Mesenchymal stem cell (in vitro differentiated cells and primary cell): ENCODE measurements around the gene PPP1R13L.
A peak's percentile ranks its signal among the peaks of the same experiment; 100 is the strongest.

Experiments used
- DNase-seq: peaks from one replicate; pipeline ENCODE4 v3.0.0-alpha.2; 2013
- H2AFZ ChIP-seq: one replicate; pipeline ENCODE4 v1.6.1; 2013; ENCODE audit warnings: low read depth, mild to moderate bottlenecking, control low read depth, inconsistent platforms, low read length, moderate library complexity
- H2AK5ac ChIP-seq: 2 replicates; pipeline ENCODE4 v1.6.1; 2013; ENCODE audit warnings: low read length, moderate library complexity, mild to moderate bottlenecking, inconsistent platforms; ENCODE audit not compliant: severe bottlenecking
- H2BK120ac ChIP-seq: one replicate; pipeline ENCODE4 v1.6.1; 2013; ENCODE audit warnings: low read depth, mild to moderate bottlenecking, inconsistent platforms, low read length, moderate library complexity
- H2BK12ac ChIP-seq, 2 experiments: one replicate each; pipeline ENCODE4 v1.6.1; 2013; ENCODE audit warnings: inconsistent platforms in 2 of 2, low read length in 2 of 2, mild to moderate bottlenecking in 2 of 2, moderate library complexity in 2 of 2, control low read depth in 1 of 2
- H2BK15ac ChIP-seq: one replicate; pipeline ENCODE4 v1.6.1; 2013; ENCODE audit warnings: mild to moderate bottlenecking, low read depth, inconsistent platforms; ENCODE audit not compliant: poor library complexity, severe bottlenecking
- H2BK5ac ChIP-seq: 2 replicates; pipeline ENCODE4 v1.6.1; 2013; ENCODE audit warnings: low read depth, mild to moderate bottlenecking, low read length, control low read depth, inconsistent platforms; ENCODE audit not compliant: poor library complexity, severe bottlenecking
- H3K14ac ChIP-seq, 2 experiments: one replicate each; pipeline ENCODE4 v1.6.1; 2013; ENCODE audit warnings: inconsistent platforms in 2 of 2, low read length in 2 of 2, control low read depth in 1 of 2, mild to moderate bottlenecking in 1 of 2, moderate library complexity in 1 of 2
- H3K18ac ChIP-seq, 2 experiments: one replicate each; pipeline ENCODE4 v1.6.1; 2013; ENCODE audit warnings: inconsistent platforms in 2 of 2, low read length in 2 of 2, control low read depth in 1 of 2, low read depth in 1 of 2, mild to moderate bottlenecking in 1 of 2
- H3K23ac ChIP-seq, 2 experiments: one replicate each; pipeline ENCODE4 v1.6.1; 2013; ENCODE audit warnings: inconsistent platforms in 2 of 2, low read length in 2 of 2, mild to moderate bottlenecking in 2 of 2, moderate library complexity in 2 of 2, control low read depth in 1 of 2
- H3K27ac ChIP-seq: 2 replicates; pipeline ENCODE4 v1.5.1; 2013; ENCODE audit warnings: mild to moderate bottlenecking, moderate library complexity, low read length, control low read depth, inconsistent platforms; ENCODE audit not compliant: poor library complexity, severe bottlenecking
- H3K27me3 ChIP-seq, 2 experiments: 2 replicates each; pipeline versions ENCODE4 v1.6.1 to v1.7.0; 2013; ENCODE audit warnings: low read length in 2 of 2, mild to moderate bottlenecking in 2 of 2, moderate library complexity in 2 of 2, control low read depth in 1 of 2, inconsistent platforms in 1 of 2; ENCODE audit not compliant: control insufficient read depth in 1 of 2, insufficient read depth in 1 of 2
- H3K36me3 ChIP-seq, 2 experiments: 2 replicates each; pipeline versions ENCODE4 v1.6.1 to v1.7.0; 2013; ENCODE audit warnings: low read length in 2 of 2, control low read depth in 1 of 2, inconsistent platforms in 1 of 2, low read depth in 1 of 2, mild to moderate bottlenecking in 1 of 2; ENCODE audit not compliant: insufficient read depth in 2 of 2, control insufficient read depth in 1 of 2
- H3K4ac ChIP-seq, 2 experiments: one replicate each; pipeline ENCODE4 v1.6.1; 2013; ENCODE audit warnings: inconsistent platforms in 2 of 2, low read length in 2 of 2, mild to moderate bottlenecking in 2 of 2, moderate library complexity in 2 of 2, control low read depth in 1 of 2, low read depth in 1 of 2
- H3K4me1 ChIP-seq: 2 replicates; pipeline ENCODE4 v1.6.1; 2013; ENCODE audit warnings: low read depth, low read length, control low read depth; ENCODE audit not compliant: control insufficient read depth, insufficient read depth
- H3K4me2 ChIP-seq: 2 replicates; pipeline ENCODE4 v1.6.1; 2013; ENCODE audit warnings: low read length, mild to moderate bottlenecking, inconsistent platforms; ENCODE audit not compliant: poor library complexity, severe bottlenecking
- H3K4me3 ChIP-seq, 2 experiments: 2 replicates each; pipeline versions ENCODE4 v1.5.1 to v1.7.0; 2013; ENCODE audit warnings: low read length in 2 of 2, mild to moderate bottlenecking in 2 of 2, control low read depth in 1 of 2, low read depth in 1 of 2; ENCODE audit not compliant: insufficient read depth in 1 of 2
- H3K79me1 ChIP-seq: replicated peaks from 2 replicates; pipeline ENCODE4 v1.6.1; 2013; ENCODE audit warnings: mild to moderate bottlenecking, control low read depth, low read length, inconsistent platforms; ENCODE audit not compliant: poor library complexity, severe bottlenecking
- H3K9ac ChIP-seq: 2 replicates; pipeline ENCODE4 v1.7.0; 2013; ENCODE audit warnings: mild to moderate bottlenecking, low read length, moderate library complexity
- H3K9me3 ChIP-seq: 2 replicates; pipeline ENCODE4 v1.7.0; 2013; ENCODE audit warnings: mild to moderate bottlenecking, low read length; ENCODE audit not compliant: control insufficient read depth
- H4K8ac ChIP-seq: one replicate; pipeline ENCODE4 v1.6.1; 2013; ENCODE audit warnings: inconsistent platforms, mild to moderate bottlenecking, low read length, moderate library complexity
- H4K91ac ChIP-seq: one replicate; pipeline ENCODE4 v1.6.1; 2013; ENCODE audit warnings: mild to moderate bottlenecking, low read length, inconsistent platforms
- WGBS: methylation state at CpG from one replicate; pipeline ENCODE4 v1.1.7; 2013; ENCODE audit warnings: mixed read lengths; 5-methylcytosine and 5-hydroxymethylcytosine counted together

PPP1R13L gene

DNA sequence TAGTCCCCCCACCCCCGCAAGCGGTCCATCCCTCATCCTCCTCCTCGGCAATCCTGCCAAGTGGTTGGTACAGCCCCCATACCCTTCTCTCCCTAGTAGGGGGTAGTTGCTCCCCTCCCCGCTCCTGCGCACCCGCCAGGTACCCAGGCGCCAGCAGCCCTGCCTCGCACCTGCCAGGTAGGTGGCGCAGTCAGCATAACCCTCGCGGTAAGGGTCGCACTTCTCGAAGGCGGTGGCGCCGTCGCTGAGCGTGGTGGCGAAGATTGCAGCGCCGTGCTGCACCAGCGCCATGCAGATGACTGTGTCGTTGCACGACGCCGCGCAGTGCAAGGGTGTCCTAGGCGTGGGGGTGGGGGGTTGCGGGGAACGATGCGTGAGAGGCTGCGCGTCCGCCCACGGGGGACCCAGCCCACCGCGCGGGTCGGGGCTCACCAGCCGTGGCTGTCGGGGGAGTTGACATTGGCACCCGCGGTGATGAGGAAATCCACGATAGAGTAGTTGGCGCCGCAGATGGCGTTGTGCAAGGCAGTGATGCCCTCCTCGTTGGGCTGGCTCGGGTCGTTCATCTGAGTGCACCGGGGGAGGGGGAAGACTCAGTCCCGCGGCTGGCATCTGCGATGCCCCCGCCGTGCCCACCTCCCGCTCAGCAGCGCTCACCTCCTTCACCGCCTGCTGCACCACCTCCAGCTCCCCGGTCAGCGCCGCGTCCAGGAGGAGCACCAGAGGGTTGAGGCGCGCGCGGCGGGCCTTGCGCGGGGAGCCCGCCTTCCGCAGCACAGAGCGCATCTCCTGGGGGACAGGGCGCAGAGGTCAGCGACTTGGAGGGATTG, 19.3 kb downstream of the PPP1R13L start:
- no peak overlapping the region for H3K18ac ChIP-seq
- H3K36me3 ChIP-seq, result peaks cover 0 to 12% of the 10 kb centered on the region in 2 experiments
- no peak for DNase-seq
- H3K4ac ChIP-seq, result no peak overlapping the region
- H2BK120ac ChIP-seq, result no peak overlapping the region
- H2BK15ac ChIP-seq, result no peak overlapping the region
- H3K4me2 ChIP-seq, result no peak overlapping the region
- H3K79me1 ChIP-seq, result no peaks in the 10 kb centered on the region
- no peak overlapping the region for H2AK5ac ChIP-seq
- no peak overlapping the region for H2BK5ac ChIP-seq
- H4K91ac ChIP-seq, result peak overlapping the region; percentile 43
- 32% methylated on average over 65 of the region's 75 CpGs for WGBS
- H2AFZ ChIP-seq, result no peak overlapping the region
- peaks cover 16% of the 10 kb centered on the region in 2 experiments for H3K27me3 ChIP-seq
- H3K23ac ChIP-seq, result no peak overlapping the region
- no peak overlapping the region for H3K9ac ChIP-seq
- H3K14ac ChIP-seq, result no peak overlapping the region
- no peak overlapping the region for H2BK12ac ChIP-seq
- peak overlapping the region in 1 of 2 experiments; percentile 61 for H3K4me3 ChIP-seq
- H4K8ac ChIP-seq, result no peak overlapping the region
- peaks cover 11% of the 10 kb centered on the region for H3K4me1 ChIP-seq
- H3K9me3 ChIP-seq, result no peaks in the 10 kb centered on the region
- no peak overlapping the region for H3K27ac ChIP-seq

DNA sequence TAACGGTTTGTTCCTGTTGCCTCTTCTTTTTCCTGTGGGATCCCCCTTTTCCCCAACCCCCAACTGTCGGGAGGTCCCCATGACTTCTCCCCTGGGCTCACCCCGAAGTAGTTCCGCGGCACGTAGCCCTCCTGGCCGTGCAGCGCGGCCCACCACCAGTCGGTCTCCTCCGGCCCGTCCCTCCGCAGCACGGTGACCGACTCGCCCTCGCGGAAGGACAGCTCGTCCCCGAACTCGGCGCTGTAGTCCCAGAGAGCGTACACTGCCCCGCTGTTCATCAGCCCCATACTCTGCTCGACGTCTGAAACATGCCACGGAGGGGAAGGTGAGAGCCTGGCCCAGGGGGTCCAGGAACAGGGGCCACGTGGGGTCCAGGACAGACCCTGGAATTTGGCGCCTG, 22.4 kb downstream of the PPP1R13L start:
- no peak overlapping the region for H3K4ac ChIP-seq
- peaks cover 16% of the 10 kb centered on the region in 2 experiments for H3K27me3 ChIP-seq
- no peaks in the 10 kb centered on the region for H3K79me1 ChIP-seq
- no peaks in the 10 kb centered on the region for H3K9me3 ChIP-seq
- H4K8ac ChIP-seq, result no peak overlapping the region
- no peak overlapping the region for H3K14ac ChIP-seq
- H2BK12ac ChIP-seq, result no peak overlapping the region
- no peak overlapping the region for H2AK5ac ChIP-seq
- no peak overlapping the region for H2AFZ ChIP-seq
- DNase-seq, result no peak
- no peak overlapping the region for H3K27ac ChIP-seq
- H3K23ac ChIP-seq, result no peak overlapping the region
- peaks cover 0 to 12% of the 10 kb centered on the region in 2 experiments for H3K36me3 ChIP-seq
- peaks cover 11% of the 10 kb centered on the region for H3K4me1 ChIP-seq
- H3K18ac ChIP-seq, result no peak overlapping the region
- H2BK120ac ChIP-seq, result no peak overlapping the region
- no peak overlapping the region for H4K91ac ChIP-seq
- 97% methylated on average over 29 of the region's 29 CpGs for WGBS
- peak overlapping the region; percentile 26 for H2BK15ac ChIP-seq
- no peak overlapping the region for H3K9ac ChIP-seq
- H3K4me2 ChIP-seq, result no peak overlapping the region
- H2BK5ac ChIP-seq, result no peak overlapping the region
- H3K4me3 ChIP-seq, result no peak overlapping the region

DNA sequence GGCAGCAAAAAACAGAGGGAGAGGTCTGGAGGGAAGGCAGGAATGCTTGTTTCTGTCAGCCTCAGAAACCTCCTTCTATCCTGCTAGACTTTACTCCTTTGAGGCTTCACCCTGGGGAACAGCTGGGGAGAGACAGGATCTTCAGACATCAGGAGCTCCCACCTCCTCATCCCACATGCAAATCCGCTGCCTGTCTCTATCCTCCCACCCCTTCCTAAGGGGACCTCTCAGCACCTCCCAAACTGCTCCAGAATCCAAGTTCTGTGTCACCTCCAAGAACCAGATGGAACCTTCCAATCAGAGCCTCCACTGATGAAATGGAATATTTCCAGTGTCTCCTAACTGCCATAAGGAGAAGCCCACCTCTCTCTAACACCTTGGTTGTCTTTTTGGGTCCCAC, 24.8 kb downstream of the PPP1R13L start:
- Histone ChIP-seq H3K9me3 (no peaks in the 10 kb centered on the region), H2AK5ac (no peak overlapping the region), H3K4ac (no peak overlapping the region), H2BK5ac (no peak overlapping the region), H3K18ac (no peak overlapping the region), H3K4me3 (no peak overlapping the region), H2BK120ac (no peak overlapping the region), H2AFZ (no peak overlapping the region), H3K36me3 (peaks cover 0 to 5% of the 10 kb centered on the region in 2 experiments), H3K9ac (peak overlapping the region; percentile 60), H3K79me1 (no peaks in the 10 kb centered on the region), H3K27ac (no peak overlapping the region), H3K14ac (no peak overlapping the region), H2BK15ac (no peak overlapping the region), H3K27me3 (peaks cover 3 to 4% of the 10 kb centered on the region in 2 experiments), H4K8ac (no peak overlapping the region), H4K91ac (no peak overlapping the region), H3K23ac (no peak overlapping the region), H2BK12ac (no peak overlapping the region), H3K4me1 (peaks cover 3% of the 10 kb centered on the region), H3K4me2 (no peak overlapping the region)
- no peak for DNase-seq
- 97% methylated on average over 1 of the region's 1 CpG for WGBS

DNA sequence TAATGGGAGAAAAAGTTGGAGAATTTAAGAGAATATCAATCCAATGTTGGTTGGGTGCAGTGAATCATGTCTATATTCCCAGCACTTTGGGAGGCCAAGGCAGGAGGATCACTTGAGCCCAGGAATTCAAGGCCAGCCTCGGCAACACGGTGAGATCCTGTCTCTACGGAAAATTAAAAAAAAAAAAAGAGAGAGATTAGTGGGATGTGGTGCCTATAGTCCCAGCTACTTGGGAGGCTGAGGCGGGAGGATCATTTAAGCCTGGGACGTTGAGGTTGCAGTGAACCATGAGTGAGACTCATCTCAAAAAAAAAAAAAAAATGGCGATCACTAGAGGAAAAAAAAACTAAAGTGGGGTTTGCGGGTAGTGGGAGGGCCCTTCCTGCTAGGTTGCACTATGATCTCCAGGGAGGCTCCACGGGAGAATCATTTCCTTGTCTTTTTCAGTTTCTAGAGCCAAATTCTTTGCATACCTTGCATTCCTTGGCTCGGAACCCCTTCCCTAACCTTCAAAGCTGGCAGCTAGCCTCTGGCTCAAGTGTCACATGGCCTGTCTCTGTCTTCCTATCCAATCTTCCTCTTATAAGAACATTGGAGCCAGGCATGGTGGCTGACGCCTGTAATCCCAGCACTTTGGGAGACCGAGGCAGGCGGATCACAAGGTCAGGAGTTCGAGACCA, 28.7 kb downstream of the PPP1R13L start:
- Histone ChIP-seq H3K9ac (peak overlapping the region; percentile 77), H3K27ac (peak overlapping the region; percentile 91), H2BK5ac (peak overlapping the region; percentile 57), H3K4me2 (no peak overlapping the region), H3K14ac (no peak overlapping the region), H2BK120ac (no peak overlapping the region), H3K23ac (no peak overlapping the region), H3K4me3 (no peak overlapping the region), H4K8ac (no peak overlapping the region), H2BK15ac (peak overlapping the region; percentile 67), H3K4me1 (peaks cover 3% of the 10 kb centered on the region), H3K27me3 (no peaks in the 10 kb centered on the region), H3K18ac (peak overlapping the region in 1 of 2 experiments; percentile 43), H2AFZ (no peak overlapping the region), H3K4ac (no peak overlapping the region), H4K91ac (no peak overlapping the region), H3K36me3 (no peaks in the 10 kb centered on the region), H3K79me1 (peaks cover 2% of the 10 kb centered on the region), H2BK12ac (no peak overlapping the region), H2AK5ac (peak overlapping the region; percentile 83), H3K9me3 (no peaks in the 10 kb centered on the region)
- DNase-seq, result peak; percentile 64
- 34% methylated on average over 13 of the region's 13 CpGs for whole genome bisulfite sequencing
